ENCODE results near the gene PALB2. TPM values are rescaled to one million over a fixed set of nuclear protein-coding genes. Genes with fewer than 3 reads are reported as not detected.

PALB2 gene
- polyA plus RNA-seq, 1 of the 3 experiments (the other 2 are of a cell fraction), result 3.3 TPM

- Histone ChIP-seq H3K27me3 (ENCODE audit: insufficient read depth) (no peaks in the 10 kb centered on the region), H3K9me3 (no peaks in the 10 kb centered on the region), H3K79me2 (ENCODE audit: insufficient read depth) (peaks cover 50% of the 10 kb centered on the region), H4K20me1 (ENCODE audit: insufficient read depth) (peaks cover 14% of the 10 kb centered on the region; the same call in 1 of the 2 replicates), H3K27ac (ENCODE audit: low read depth in 2 of 2, low read length in 1 of 2) (peak within 1 kb of the TSS; percentile 60 to 78; a peak in 3 of 4 replicates), H3K9ac (peak within 1 kb of the TSS; percentile 98), H2AFZ (ENCODE audit: low read depth) (peak within 1 kb of the TSS; percentile 96), H3K4me3 (ENCODE audit: low read depth in 2 of 2, low read length in 1 of 2) (peak within 1 kb of the TSS; percentile 87 to 97), H3K9me2 (no peaks in the 10 kb centered on the region), H3K4me1 (ENCODE audit: control insufficient read depth in 1 of 2, insufficient read depth in 2 of 2, low read depth in 1 of 2, low read length in 1 of 2) (peaks cover 0 to 7% of the 10 kb centered on the region in 2 experiments; a peak in 1 of 4 replicates), H3K36me3 (replicated peaks in 1 of 2; ENCODE audit: control insufficient read depth in 1 of 2, insufficient read depth in 2 of 2, low read length in 1 of 2) (peaks cover 6 to 11% of the 10 kb centered on the region in 2 experiments), H3K4me2 (peak within 1 kb of the TSS; percentile 92), H3F3A (replicated peaks; ENCODE audit: insufficient read depth) (no peaks in the 10 kb centered on the region)
- TF ChIP-seq ELF1 (IDR thresholded peaks at IDR 0.05) (peak; percentile 45), RCOR1 (IDR thresholded peaks at IDR 0.05; ENCODE audit: low read length) (peak; percentile 52; the same call in 1 of the 2 replicates), RAD21 (IDR thresholded peaks at IDR 0.05; ENCODE audit: low read length) (no peak), SIN3A (IDR thresholded peaks at IDR 0.05; ENCODE audit: borderline replicate concordance, low read depth, low read length) (peak; percentile 81; the same call in 1 of the 2 replicates), POLR2AphosphoS5 (IDR thresholded peaks at IDR 0.05; ENCODE audit: low read depth, low read length) (peak; percentile 81), IRF3 (IDR thresholded peaks at IDR 0.05; ENCODE audit: low read depth, low read length) (no peak), CTCF (IDR thresholded peaks at IDR 0.05) (peak; percentile 86), RXRA (IDR thresholded peaks at IDR 0.05; ENCODE audit: borderline replicate concordance, low read depth) (peak; percentile 43; the same call in 1 of the 2 replicates), SMC3 (IDR thresholded peaks at IDR 0.05; ENCODE audit: low read depth, low read length) (0 out of 2 replicates have a peak, but pooled peaks have one; percentile 9), ZBTB33 (IDR thresholded peaks at IDR 0.05; ENCODE audit: borderline replicate concordance, low read depth) (no peak), NRF1 (IDR thresholded peaks at IDR 0.05; ENCODE audit: low read depth, low read length) (0 out of 2 replicates have a peak, but pooled peaks have one; percentile 42), MXI1 (IDR thresholded peaks at IDR 0.05; ENCODE audit: low read depth, low read length) (peak; percentile 82), REST (IDR thresholded peaks at IDR 0.05; ENCODE audit: low read depth, low read length) (no peak), YY1 (IDR thresholded peaks at IDR 0.05; ENCODE audit: low read depth) (peak; percentile 91), TEAD4 (IDR thresholded peaks at IDR 0.05; ENCODE audit: borderline replicate concordance, insufficient read depth) (no peak), GABPA (IDR thresholded peaks at IDR 0.05; ENCODE audit: low read depth) (peak; percentile 82), TAF1 (IDR thresholded peaks at IDR 0.05; ENCODE audit: borderline replicate concordance, low read depth, low read length) (peak; percentile 91), EP300 (IDR thresholded peaks at IDR 0.05; ENCODE audit: borderline replicate concordance in 1 of 2, low read depth in 1 of 2, low read length in 1 of 2) (peak in 1 of 2 experiments; percentile 53; a peak in 1 of 4 replicates), CHD2 (IDR thresholded peaks at IDR 0.05; ENCODE audit: low read length, partially characterized antibody) (peak; percentile 75)
- TF ChIP-seq, protein P1, sequence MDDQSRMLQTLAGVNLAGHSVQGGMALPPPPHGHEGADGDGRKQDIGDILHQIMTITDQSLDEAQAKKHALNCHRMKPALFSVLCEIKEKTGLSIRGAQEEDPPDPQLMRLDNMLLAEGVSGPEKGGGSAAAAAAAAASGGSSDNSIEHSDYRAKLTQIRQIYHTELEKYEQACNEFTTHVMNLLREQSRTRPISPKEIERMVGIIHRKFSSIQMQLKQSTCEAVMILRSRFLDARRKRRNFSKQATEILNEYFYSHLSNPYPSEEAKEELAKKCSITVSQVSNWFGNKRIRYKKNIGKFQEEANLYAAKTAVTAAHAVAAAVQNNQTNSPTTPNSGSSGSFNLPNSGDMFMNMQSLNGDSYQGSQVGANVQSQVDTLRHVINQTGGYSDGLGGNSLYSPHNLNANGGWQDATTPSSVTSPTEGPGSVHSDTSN (IDR thresholded peaks at IDR 0.05), result 0 out of 2 replicates have a peak, but pooled peaks have one; percentile 5
- TF ChIP-seq, protein P2, sequence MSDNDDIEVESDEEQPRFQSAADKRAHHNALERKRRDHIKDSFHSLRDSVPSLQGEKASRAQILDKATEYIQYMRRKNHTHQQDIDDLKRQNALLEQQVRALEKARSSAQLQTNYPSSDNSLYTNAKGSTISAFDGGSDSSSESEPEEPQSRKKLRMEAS (IDR thresholded peaks at IDR 0.05; ENCODE audit: low read depth), result peak; percentile 88
- ChIA-PET CTCF (interaction anchor here (0.7 to 2.2 kb wide), 18 partner anchors 10 to 82 kb away, joined by 3 to 17 read pairs (median 4); partner anchors contain the start of genes EARS2 and UBFD1), POLR2A (no interaction called here)
- 7% methylated on average over 16 of the region's 67 CpGs for WGBS (ENCODE audit: low lambda C conversion rate)
- DNase-seq, result peak; percentile 93
Observed at GRCh38 chr16:23595951-23596720, 45.0 kb downstream of the PALB2 start, which contains the start of gene NDUFAB1. Gene NDUFAB1 (minus strand): TSS chr16:23596316. CDS start chr16:23596290, 26 bp downstream.

Measured in SK-N-SH (cell line).